SK-N-SH treated with all-trans-retinoic acid at 6 μM for 48 hours (cell line): ENCODE results near the gene RASAL2.

Source experiments
- ATAC-seq: fragments of 200-7000 bp; cut with Tn5 transposase; 3 replicates; pipeline ENCODE4 v1.9.1; 2020; ENCODE audit warnings: mild to moderate bottlenecking, moderate library complexity
- ARNTL ChIP-seq: fragments of 450-650 bp; formaldehyde crosslinking; IDR thresholded peaks from 2 replicates; pipeline ENCODE4 v1.5.0; 2020; ENCODE audit warnings: low read depth, mild to moderate bottlenecking, moderate library complexity, borderline replicate concordance
- BACH2 ChIP-seq: fragments of 250-450 bp; sonication (Bioruptor Pico); IDR thresholded peaks from 2 replicates; pipeline ENCODE4 v1.9.0; 2021; ENCODE audit warnings: mild to moderate bottlenecking, borderline replicate concordance
- CREB5 ChIP-seq: fragments of 250-450 bp; sonication (Bioruptor Pico); IDR thresholded peaks from 2 replicates; pipeline ENCODE4 v1.5.1; 2020; ENCODE audit warnings: low read depth, mild to moderate bottlenecking, moderate library complexity
- CSDC2 ChIP-seq: fragments of 250-450 bp; sonication (Bioruptor Pico); IDR thresholded peaks from 2 replicates; pipeline ENCODE4 v1.5.0; 2020; ENCODE audit warnings: mild to moderate bottlenecking, moderate library complexity
- GLIS3 ChIP-seq: fragments of 250-450 bp; sonication (Bioruptor Pico); IDR thresholded peaks from 2 replicates; pipeline ENCODE4 v1.5.0; 2020; ENCODE audit warnings: mild to moderate bottlenecking, moderate library complexity
- ISL1 ChIP-seq: fragments of 250-450 bp; sonication (Bioruptor Pico); IDR thresholded peaks from 2 replicates; pipeline ENCODE4 v2.1.2; 2022; ENCODE audit warnings: mild to moderate bottlenecking, moderate library complexity
- OSR1 ChIP-seq: fragments of 250-450 bp; sonication (Bioruptor Pico); IDR thresholded peaks from 2 replicates; pipeline ENCODE4 v1.8.0; 2022; ENCODE audit warnings: moderate library complexity, mild to moderate bottlenecking, inconsistent platforms
- POU6F1 ChIP-seq: fragments of 250-450 bp; sonication (Bioruptor Pico); IDR thresholded peaks from 2 replicates; pipeline ENCODE4 v1.8.0; 2021; ENCODE audit warnings: low read depth, mild to moderate bottlenecking, moderate library complexity, borderline replicate concordance
- PPARA ChIP-seq: fragments of 250-450 bp; sonication (Bioruptor Pico); IDR thresholded peaks from 2 replicates; pipeline ENCODE4 v1.5.0; 2020; ENCODE audit warnings: mild to moderate bottlenecking, borderline replicate concordance
- RARB ChIP-seq: fragments of 250-450 bp; sonication (Bioruptor Pico); IDR thresholded peaks from 2 replicates; pipeline ENCODE4 v1.8.0; 2021; ENCODE audit warnings: mild to moderate bottlenecking, moderate library complexity
- SNAI2 ChIP-seq: fragments of 250-450 bp; sonication (Bioruptor Pico); IDR thresholded peaks from 2 replicates; pipeline ENCODE4 v1.5.0; 2020; ENCODE audit warnings: mild to moderate bottlenecking, moderate library complexity
- TCF4 ChIP-seq: fragments of 250-450 bp; sonication (Bioruptor Pico); IDR thresholded peaks from 2 replicates; pipeline ENCODE4 v1.8.0; 2021; ENCODE audit warnings: mild to moderate bottlenecking, moderate library complexity, borderline replicate concordance
- TOX ChIP-seq: fragments of 250-450 bp; sonication (Bioruptor Pico); IDR thresholded peaks from 2 replicates; pipeline ENCODE4 v1.8.0; 2021; ENCODE audit warnings: mild to moderate bottlenecking, moderate library complexity, borderline replicate concordance
- ZC3H10 ChIP-seq: fragments of 250-450 bp; sonication (Bioruptor Pico); IDR thresholded peaks from 2 replicates; pipeline ENCODE4 v1.5.1; 2021; ENCODE audit warnings: mild to moderate bottlenecking, moderate library complexity
- ZFP3 ChIP-seq: fragments of 250-450 bp; sonication (Bioruptor Pico); IDR thresholded peaks from 2 replicates; pipeline ENCODE4 v1.5.0; 2020; ENCODE audit warnings: mild to moderate bottlenecking, moderate library complexity
- ZFP30 ChIP-seq: fragments of 450-650 bp; formaldehyde crosslinking; IDR thresholded peaks from 2 replicates; pipeline ENCODE4 v1.5.0; 2022; ENCODE audit warnings: mild to moderate bottlenecking, moderate library complexity
- ZNF565 ChIP-seq: fragments of 450-650 bp; formaldehyde crosslinking; conservative IDR thresholded peaks from 2 replicates; pipeline ENCODE4 v1.5.0; 2020; ENCODE audit warnings: low read depth, mild to moderate bottlenecking, moderate library complexity
- ZNF70 ChIP-seq: fragments of 450-650 bp; formaldehyde crosslinking; IDR thresholded peaks from 2 replicates; pipeline ENCODE4 v1.5.0; 2020; ENCODE audit warnings: mild to moderate bottlenecking, moderate library complexity
- ZNF8 ChIP-seq: fragments of 450-650 bp; formaldehyde crosslinking; IDR thresholded peaks from 2 replicates; pipeline ENCODE4 v1.5.0; 2020; ENCODE audit warnings: mild to moderate bottlenecking, moderate library complexity
- TF ChIP-seq, protein P1 (sequence below): fragments of 250-450 bp; sonication (Bioruptor Pico); IDR thresholded peaks from 2 replicates; pipeline ENCODE4 v1.5.1; 2021; ENCODE audit warnings: mild to moderate bottlenecking, moderate library complexity
- TF ChIP-seq, protein P2 (sequence below): fragments of 250-450 bp; sonication (Bioruptor Pico); IDR thresholded peaks from 2 replicates; pipeline ENCODE4 v1.8.0; 2020; ENCODE audit warnings: mild to moderate bottlenecking, moderate library complexity, borderline replicate concordance

RASAL2 gene

DNA sequence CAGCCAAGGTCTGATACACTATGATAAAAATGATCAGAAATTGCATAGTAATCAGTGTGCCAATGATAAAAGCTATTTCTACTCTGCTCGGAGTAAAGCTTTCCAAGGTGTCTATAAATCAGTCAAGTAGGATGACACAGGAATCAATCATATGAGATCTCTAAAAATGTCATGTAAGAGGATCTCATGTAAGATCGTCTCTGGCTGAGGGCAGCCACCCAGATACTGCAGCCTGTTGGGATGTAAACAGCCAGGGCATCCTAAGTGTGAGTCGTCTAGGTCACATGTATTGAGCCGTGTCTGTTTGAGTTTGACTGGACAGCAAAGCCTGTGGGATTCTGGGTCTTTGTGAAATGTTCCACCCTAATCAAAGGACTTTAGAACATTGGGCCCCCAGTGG is 416.3 kb downstream of the RASAL2 start:
- TF ChIP-seq, protein P1, sequence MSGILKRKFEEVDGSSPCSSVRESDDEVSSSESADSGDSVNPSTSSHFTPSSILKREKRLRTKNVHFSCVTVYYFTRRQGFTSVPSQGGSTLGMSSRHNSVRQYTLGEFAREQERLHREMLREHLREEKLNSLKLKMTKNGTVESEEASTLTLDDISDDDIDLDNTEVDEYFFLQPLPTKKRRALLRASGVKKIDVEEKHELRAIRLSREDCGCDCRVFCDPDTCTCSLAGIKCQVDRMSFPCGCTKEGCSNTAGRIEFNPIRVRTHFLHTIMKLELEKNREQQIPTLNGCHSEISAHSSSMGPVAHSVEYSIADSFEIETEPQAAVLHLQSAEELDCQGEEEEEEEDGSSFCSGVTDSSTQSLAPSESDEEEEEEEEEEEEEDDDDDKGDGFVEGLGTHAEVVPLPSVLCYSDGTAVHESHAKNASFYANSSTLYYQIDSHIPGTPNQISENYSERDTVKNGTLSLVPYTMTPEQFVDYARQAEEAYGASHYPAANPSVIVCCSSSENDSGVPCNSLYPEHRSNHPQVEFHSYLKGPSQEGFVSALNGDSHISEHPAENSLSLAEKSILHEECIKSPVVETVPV (CRISPR knock-in tag), result no peak
- TF ChIP-seq BACH2 (CRISPR knock-in tag) (no peak), CSDC2 (CRISPR knock-in tag) (no peak), TOX (CRISPR knock-in tag) (no peak), ZNF70 (no peak), ZFP3 (CRISPR knock-in tag) (no peak), SNAI2 (no peak), POU6F1 (CRISPR knock-in tag) (no peak), ZFP30 (no peak), RARB (CRISPR knock-in tag) (no peak), ISL1 (CRISPR knock-in tag) (no peak), TCF4 (CRISPR knock-in tag) (no peak), ZNF8 (CRISPR knock-in tag) (no peak), OSR1 (CRISPR knock-in tag) (no peak), PPARA (CRISPR knock-in tag) (no peak)
- TF ChIP-seq, protein P2, sequence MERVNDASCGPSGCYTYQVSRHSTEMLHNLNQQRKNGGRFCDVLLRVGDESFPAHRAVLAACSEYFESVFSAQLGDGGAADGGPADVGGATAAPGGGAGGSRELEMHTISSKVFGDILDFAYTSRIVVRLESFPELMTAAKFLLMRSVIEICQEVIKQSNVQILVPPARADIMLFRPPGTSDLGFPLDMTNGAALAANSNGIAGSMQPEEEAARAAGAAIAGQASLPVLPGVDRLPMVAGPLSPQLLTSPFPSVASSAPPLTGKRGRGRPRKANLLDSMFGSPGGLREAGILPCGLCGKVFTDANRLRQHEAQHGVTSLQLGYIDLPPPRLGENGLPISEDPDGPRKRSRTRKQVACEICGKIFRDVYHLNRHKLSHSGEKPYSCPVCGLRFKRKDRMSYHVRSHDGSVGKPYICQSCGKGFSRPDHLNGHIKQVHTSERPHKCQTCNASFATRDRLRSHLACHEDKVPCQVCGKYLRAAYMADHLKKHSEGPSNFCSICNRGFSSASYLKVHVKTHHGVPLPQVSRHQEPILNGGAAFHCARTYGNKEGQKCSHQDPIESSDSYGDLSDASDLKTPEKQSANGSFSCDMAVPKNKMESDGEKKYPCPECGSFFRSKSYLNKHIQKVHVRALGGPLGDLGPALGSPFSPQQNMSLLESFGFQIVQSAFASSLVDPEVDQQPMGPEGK (CRISPR knock-in tag), result no peak
- no peak for ATAC-seq

DNA sequence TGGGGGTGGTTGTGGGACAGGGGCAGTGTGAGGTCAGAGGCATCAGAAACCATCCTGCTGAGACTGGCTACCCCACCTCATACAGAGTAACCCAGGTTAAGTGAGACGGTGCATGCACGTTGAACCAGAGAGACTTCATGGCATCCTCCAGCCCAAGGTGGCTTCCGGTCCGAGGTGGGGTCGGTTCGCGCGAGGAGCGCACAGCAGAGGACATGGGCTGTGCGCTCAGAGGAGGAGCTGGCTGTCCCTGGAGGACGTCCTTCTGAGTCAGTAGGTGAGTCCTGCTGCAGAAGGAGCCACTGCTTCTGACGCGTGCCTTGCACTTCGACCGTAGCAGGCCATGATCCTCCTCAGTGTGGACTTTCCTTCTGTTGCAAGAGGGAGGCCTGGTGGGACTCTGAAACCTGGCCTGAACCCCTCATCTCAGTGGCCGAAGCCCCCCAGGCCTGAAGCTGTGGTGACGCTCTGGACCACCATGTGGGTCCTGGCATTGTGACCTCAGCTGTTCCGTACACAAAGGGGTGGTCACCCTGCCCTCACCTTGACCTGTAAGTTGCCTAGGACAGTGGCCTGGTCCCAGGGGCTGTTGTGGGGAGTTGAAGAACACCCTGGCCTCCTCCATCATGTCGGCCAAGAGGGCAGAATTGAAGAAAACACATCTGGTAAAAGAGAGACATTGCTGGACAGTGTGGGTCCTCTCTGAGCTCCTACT is 418.8 kb downstream of the RASAL2 start, which contains the start of gene TEX35:
TSS of gene TEX35 (plus strand) at position 544 of the 712 bp plus-strand sequence. CDS start at position 624, 80 bp downstream.
- no peak for ATAC-seq
- TF ChIP-seq BACH2 (CRISPR knock-in tag) (no peak), ZNF70 (no peak), ZNF565 (CRISPR knock-in tag) (no peak), SNAI2 (no peak), TOX (CRISPR knock-in tag) (no peak), ZC3H10 (CRISPR knock-in tag) (no peak), ZNF8 (CRISPR knock-in tag) (no peak), ARNTL (CRISPR knock-in tag) (no peak), RARB (CRISPR knock-in tag) (no peak), CSDC2 (CRISPR knock-in tag) (no peak), CREB5 (CRISPR knock-in tag) (no peak), TCF4 (CRISPR knock-in tag) (no peak), OSR1 (CRISPR knock-in tag) (no peak), ISL1 (CRISPR knock-in tag) (no peak), GLIS3 (CRISPR knock-in tag) (no peak), ZFP3 (CRISPR knock-in tag) (no peak)
- TF ChIP-seq, protein P1 (CRISPR knock-in tag), result no peak
